ENCODE results near the gene FOXRED2.

- TF ChIP-seq CTCF (IDR thresholded peaks at IDR 0.05) (no peak), POLR2A (IDR thresholded peaks at IDR 0.05) (no peak)
Observed at GRCh38 chr22:36460202-36460601, 46.6 kb downstream of the FOXRED2 start.
